HepG2 (cell line): ENCODE results near the gene HTR2A. TPM values are rescaled to one million over a fixed set of nuclear protein-coding genes. Genes with fewer than 3 reads are reported as not detected.

Experiments
- AHR ChIP-seq: IDR thresholded peaks from 2 replicates; pipeline ENCODE4 v1.6.1; 2018; ENCODE audit warnings: missing genetic modification reagents, missing compliant biosample characterization
- MAFF ChIP-seq: IDR thresholded peaks from 2 replicates; pipeline ENCODE4 v1.6.1; 2011; ENCODE audit warnings: low read depth, low read length, improper control_type of control experiment
- MATR3 ChIP-seq: sonication (generic); formaldehyde crosslinking; IDR thresholded peaks from 2 replicates; pipeline ENCODE4 v1.4.0; 2020; ENCODE audit warnings: missing genetic modification reagents
- RBAK ChIP-seq: sonication (generic); formaldehyde crosslinking; IDR thresholded peaks from 2 replicates; pipeline ENCODE4 v1.5.1; 2020; ENCODE audit warnings: mild to moderate bottlenecking, missing genetic modification reagents
- SMAD1 ChIP-seq: sonication (generic); formaldehyde crosslinking; IDR thresholded peaks from 2 replicates; pipeline ENCODE4 v1.4.0; 2020; ENCODE audit warnings: missing genetic modification reagents, low read depth, mild to moderate bottlenecking, borderline replicate concordance
- SMARCC2 ChIP-seq: fragments of 450-650 bp; IDR thresholded peaks from 2 replicates; pipeline ENCODE4 v1.6.1; 2017; ENCODE audit warnings: antibody characterized with exemption, mild to moderate bottlenecking
- STAG1 ChIP-seq: sonication (generic); formaldehyde crosslinking; IDR thresholded peaks from 2 replicates; pipeline ENCODE4 v1.4.0; 2020; ENCODE audit warnings: missing genetic modification reagents
- ZNF331 ChIP-seq: sonication (generic); formaldehyde crosslinking; IDR thresholded peaks from 2 replicates; pipeline ENCODE4 v1.4.0; 2020; ENCODE audit warnings: missing genetic modification reagents
- ZNF33A ChIP-seq: sonication (generic); formaldehyde crosslinking; IDR thresholded peaks from 2 replicates; pipeline ENCODE4 v1.5.1; 2020; ENCODE audit warnings: missing genetic modification reagents, mild to moderate bottlenecking, moderate library complexity, borderline replicate concordance
- ZNF761 ChIP-seq: sonication (generic); formaldehyde crosslinking; conservative IDR thresholded peaks from 2 replicates; pipeline ENCODE4 v1.4.0; 2020; ENCODE audit warnings: mild to moderate bottlenecking, missing genetic modification reagents
- ZNF788 ChIP-seq: sonication (generic); formaldehyde crosslinking; IDR thresholded peaks from 2 replicates; pipeline ENCODE4 v1.5.0; 2020; ENCODE audit warnings: mild to moderate bottlenecking, missing genetic modification reagents, borderline replicate concordance
- polyA plus RNA-seq, 8 experiments: library from polyadenylated mRNA; depleted of rRNA in 3 of 8; stranded (reverse) in 7 of 8; unstranded in 1 of 8; fragments of >200 nt; fragmentation: Illumina TruSeq in 4 of 8; extraction: Trizol in 4 of 8; gene quantifications; 2 replicates each; pipeline versions ENCODE4 v1.2.1 to v1.2.3, GENCODE V29; 2011 to 2016; ENCODE audit warnings: low read depth in 4 of 8, missing spikeins in 1 of 8, mixed read lengths in 1 of 8; ENCODE audit not compliant: insufficient read depth in 1 of 8
- total RNA-seq, 5 experiments: library from RNA; depleted of rRNA; stranded (reverse); fragments of >200 nt; fragmentation: Illumina TruSeq; extraction: Trizol; gene quantifications; 2 replicates each; pipeline ENCODE4 v1.2.3, GENCODE V29; 2016; ENCODE audit warnings: low read depth in 1 of 5
- TF ChIP-seq, protein P1 (sequence below), 2 experiments: fragments of 450-650 bp in 1 of 2; sonication (generic) in 1 of 2; formaldehyde crosslinking in 1 of 2; IDR thresholded peaks; 2 replicates each; pipeline versions ENCODE4 v1.6.1 to v1.8.0; 2016 to 2022; ENCODE audit warnings: antibody characterized with exemption in 1 of 2, mild to moderate bottlenecking in 1 of 2, missing genetic modification reagents in 1 of 2
- TF ChIP-seq, protein P2 (sequence below): sonication (generic); formaldehyde crosslinking; IDR thresholded peaks from 2 replicates; pipeline ENCODE4 v1.4.0; 2020; ENCODE audit warnings: mild to moderate bottlenecking, missing genetic modification reagents
- TF ChIP-seq, protein P3 (sequence below): sonication (generic); formaldehyde crosslinking; IDR thresholded peaks from 2 replicates; pipeline ENCODE4 v1.5.0; 2020; ENCODE audit warnings: mild to moderate bottlenecking, missing genetic modification reagents, borderline replicate concordance

The HTR2A gene
- total and polyA plus RNA-seq, 2 of the 13 experiments (the other 11 are each of a cell fraction or from before 2014, with no cell fraction given) = not detected

DNA sequence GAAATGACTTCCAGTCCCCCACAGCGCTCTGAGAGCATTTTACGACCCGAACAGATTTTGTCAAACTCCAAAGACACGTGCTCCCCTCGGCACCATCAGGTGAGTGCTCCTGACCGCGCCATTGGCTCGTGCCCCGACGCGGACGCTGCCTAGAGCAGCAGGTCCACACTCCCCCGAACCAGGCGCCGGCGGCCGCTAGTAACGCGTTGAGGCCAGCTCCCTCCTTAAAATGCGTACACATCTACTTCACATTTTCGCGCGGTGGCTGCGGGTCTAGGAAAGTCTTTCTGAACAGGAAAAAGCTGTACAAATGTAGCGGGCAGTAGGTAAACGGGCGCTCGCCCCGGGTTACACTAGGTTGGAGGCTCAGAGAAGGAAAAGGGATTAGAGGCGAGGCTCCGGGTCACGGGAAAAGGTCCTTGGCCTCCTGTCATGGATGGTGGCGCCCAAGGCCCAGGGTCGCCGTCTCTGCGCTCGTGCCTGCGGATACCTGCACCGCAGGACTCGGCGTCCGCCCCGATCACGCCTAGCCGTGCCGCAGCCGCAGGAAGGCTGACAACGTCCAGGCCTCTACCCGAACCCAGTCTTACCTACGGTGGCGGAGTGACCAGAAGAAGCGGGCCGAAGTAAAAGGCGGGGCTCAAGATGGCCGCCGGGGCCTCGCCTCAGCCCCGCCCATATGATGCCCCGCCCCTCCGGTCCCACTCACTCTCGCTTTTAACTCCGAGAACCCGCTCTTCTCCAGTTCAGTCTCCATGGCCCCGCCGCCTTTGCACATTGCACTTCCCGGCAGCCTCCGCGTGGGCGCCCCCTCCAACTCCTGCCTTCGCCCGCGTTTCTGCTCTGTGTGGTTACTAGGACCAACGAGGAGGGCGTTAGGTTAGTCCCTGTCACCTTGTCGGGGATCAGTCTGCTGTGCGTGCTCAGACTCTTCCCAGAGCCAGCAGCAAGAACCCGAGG, 100.1 kb downstream of the HTR2A start, which contains the start of gene ESD (continued):
- TF ChIP-seq, protein P1, sequence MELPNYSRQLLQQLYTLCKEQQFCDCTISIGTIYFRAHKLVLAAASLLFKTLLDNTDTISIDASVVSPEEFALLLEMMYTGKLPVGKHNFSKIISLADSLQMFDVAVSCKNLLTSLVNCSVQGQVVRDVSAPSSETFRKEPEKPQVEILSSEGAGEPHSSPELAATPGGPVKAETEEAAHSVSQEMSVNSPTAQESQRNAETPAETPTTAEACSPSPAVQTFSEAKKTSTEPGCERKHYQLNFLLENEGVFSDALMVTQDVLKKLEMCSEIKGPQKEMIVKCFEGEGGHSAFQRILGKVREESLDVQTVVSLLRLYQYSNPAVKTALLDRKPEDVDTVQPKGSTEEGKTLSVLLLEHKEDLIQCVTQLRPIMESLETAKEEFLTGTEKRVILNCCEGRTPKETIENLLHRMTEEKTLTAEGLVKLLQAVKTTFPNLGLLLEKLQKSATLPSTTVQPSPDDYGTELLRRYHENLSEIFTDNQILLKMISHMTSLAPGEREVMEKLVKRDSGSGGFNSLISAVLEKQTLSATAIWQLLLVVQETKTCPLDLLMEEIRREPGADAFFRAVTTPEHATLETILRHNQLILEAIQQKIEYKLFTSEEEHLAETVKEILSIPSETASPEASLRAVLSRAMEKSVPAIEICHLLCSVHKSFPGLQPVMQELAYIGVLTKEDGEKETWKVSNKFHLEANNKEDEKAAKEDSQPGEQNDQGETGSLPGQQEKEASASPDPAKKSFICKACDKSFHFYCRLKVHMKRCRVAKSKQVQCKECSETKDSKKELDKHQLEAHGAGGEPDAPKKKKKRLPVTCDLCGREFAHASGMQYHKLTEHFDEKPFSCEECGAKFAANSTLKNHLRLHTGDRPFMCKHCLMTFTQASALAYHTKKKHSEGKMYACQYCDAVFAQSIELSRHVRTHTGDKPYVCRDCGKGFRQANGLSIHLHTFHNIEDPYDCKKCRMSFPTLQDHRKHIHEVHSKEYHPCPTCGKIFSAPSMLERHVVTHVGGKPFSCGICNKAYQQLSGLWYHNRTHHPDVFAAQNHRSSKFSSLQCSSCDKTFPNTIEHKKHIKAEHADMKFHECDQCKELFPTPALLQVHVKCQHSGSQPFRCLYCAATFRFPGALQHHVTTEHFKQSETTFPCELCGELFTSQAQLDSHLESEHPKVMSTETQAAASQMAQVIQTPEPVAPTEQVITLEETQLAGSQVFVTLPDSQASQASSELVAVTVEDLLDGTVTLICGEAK (IDR thresholded peaks at IDR 0.05) = no peak
- TF ChIP-seq, protein P1 (CRISPR knock-in tag; IDR thresholded peaks at IDR 0.05) = no peak; the same call in none of the 2 replicates
- TF ChIP-seq STAG1 (CRISPR knock-in tag) (no peak), ZNF331 (peak; percentile 47; the same call in 1 of the 2 replicates), MATR3 (no peak), AHR (peak; percentile 48; the same call in 1 of the 2 replicates), MAFF (no peak), SMARCC2 (no peak), SMAD1 (CRISPR knock-in tag) (0 out of 2 replicates have a peak, but pooled peaks have one; percentile 7), ZNF788 (no peak), RBAK (CRISPR knock-in tag) (no peak), ZNF33A (no peak), ZNF761 (0 out of 2 replicates have a peak, but pooled peaks have one; percentile 15)
- TF ChIP-seq, protein P2, sequence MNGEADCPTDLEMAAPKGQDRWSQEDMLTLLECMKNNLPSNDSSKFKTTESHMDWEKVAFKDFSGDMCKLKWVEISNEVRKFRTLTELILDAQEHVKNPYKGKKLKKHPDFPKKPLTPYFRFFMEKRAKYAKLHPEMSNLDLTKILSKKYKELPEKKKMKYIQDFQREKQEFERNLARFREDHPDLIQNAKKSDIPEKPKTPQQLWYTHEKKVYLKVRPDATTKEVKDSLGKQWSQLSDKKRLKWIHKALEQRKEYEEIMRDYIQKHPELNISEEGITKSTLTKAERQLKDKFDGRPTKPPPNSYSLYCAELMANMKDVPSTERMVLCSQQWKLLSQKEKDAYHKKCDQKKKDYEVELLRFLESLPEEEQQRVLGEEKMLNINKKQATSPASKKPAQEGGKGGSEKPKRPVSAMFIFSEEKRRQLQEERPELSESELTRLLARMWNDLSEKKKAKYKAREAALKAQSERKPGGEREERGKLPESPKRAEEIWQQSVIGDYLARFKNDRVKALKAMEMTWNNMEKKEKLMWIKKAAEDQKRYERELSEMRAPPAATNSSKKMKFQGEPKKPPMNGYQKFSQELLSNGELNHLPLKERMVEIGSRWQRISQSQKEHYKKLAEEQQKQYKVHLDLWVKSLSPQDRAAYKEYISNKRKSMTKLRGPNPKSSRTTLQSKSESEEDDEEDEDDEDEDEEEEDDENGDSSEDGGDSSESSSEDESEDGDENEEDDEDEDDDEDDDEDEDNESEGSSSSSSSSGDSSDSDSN = peak; percentile 92
- TF ChIP-seq, protein P3, sequence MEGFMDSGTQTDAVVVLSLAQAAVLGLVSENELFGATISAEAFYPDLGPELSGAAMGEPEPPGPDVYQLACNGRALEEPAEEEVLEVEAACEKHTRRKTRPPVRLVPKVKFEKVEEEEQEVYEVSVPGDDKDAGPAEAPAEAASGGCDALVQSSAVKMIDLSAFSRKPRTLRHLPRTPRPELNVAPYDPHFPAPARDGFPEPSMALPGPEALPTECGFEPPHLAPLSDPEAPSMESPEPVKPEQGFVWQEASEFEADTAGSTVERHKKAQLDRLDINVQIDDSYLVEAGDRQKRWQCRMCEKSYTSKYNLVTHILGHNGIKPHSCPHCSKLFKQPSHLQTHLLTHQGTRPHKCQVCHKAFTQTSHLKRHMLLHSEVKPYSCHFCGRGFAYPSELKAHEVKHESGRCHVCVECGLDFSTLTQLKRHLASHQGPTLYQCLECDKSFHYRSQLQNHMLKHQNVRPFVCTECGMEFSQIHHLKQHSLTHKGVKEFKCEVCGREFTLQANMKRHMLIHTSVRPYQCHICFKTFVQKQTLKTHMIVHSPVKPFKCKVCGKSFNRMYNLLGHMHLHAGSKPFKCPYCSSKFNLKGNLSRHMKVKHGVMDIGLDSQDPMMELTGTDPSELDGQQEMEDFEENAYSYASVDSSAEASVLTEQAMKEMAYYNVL (CRISPR knock-in tag) = no peak; the same call in 1 of the 2 replicates
